Cardiac muscle cell (in vitro differentiated cells and primary cell): Measurements from ENCODE around the gene FAM149A. TPM values are rescaled to one million over a fixed set of nuclear protein-coding genes. Genes with fewer than 3 reads are reported as not detected.

Experiments
- DNase-seq, 2 donors: peaks; one replicate each; pipeline versions ENCODE4 v3.0.0 to v3.0.0-alpha.2; 2010 to 2017; ENCODE audit warnings: low read depth in 1 of 2, low spot score in 1 of 2
- H3K27ac ChIP-seq: fragments of 200-600 bp; sonication (generic); 2 replicates; pipeline ENCODE4 v1.5.1; 2016
- H3K27me3 ChIP-seq: fragments of 200-600 bp; sonication (generic); 2 replicates; pipeline ENCODE4 v1.6.0; 2016; ENCODE audit warnings: control low read depth
- H3K36me3 ChIP-seq: fragments of 200-600 bp; sonication (generic); 2 replicates; pipeline ENCODE4 v1.5.1; 2016; ENCODE audit warnings: control low read depth
- H3K4me1 ChIP-seq: fragments of 200-600 bp; sonication (generic); 2 replicates; pipeline ENCODE4 v1.8.1; 2017; ENCODE audit warnings: low read depth, mild to moderate bottlenecking, mixed run types
- H3K4me3 ChIP-seq: fragments of 200-600 bp; sonication (generic); 2 replicates; pipeline ENCODE4 v1.5.1; 2016; ENCODE audit warnings: mild to moderate bottlenecking
- H3K9me3 ChIP-seq: fragments of 200-600 bp; sonication (generic); 2 replicates; pipeline ENCODE4 v1.5.1; 2017; ENCODE audit warnings: low read depth, mild to moderate bottlenecking, control low read depth
- polyA plus RNA-seq: library from polyadenylated mRNA; unstranded; fragments of >200 nt; fragmentation: Nextera tagmentation; extraction: Ambion mirVana; gene quantifications from 2 replicates; pipeline ENCODE4 v1.2.1, GENCODE V29; 2016
- total RNA-seq: library from RNA; depleted of rRNA; stranded (reverse); fragments of >200 nt; gene quantifications from 2 replicates; pipeline ENCODE4 v1.2.3, GENCODE V29; 2016
- TF ChIP-seq, protein P1 (sequence below): IDR thresholded peaks from 2 replicates; pipeline ENCODE4 v1.5.1; 2012; ENCODE audit warnings: low read depth, mild to moderate bottlenecking, low read length

Gene FAM149A
- total and polyA plus RNA-seq, 2 experiments from 2014 or later = 9.8 to 14.1 TPM

GRCh38 chr4:186172546-186172945 is 68.0 kb downstream of the FAM149A start:
- no peak overlapping the region for H3K4me3 ChIP-seq
- TF ChIP-seq, protein P1, sequence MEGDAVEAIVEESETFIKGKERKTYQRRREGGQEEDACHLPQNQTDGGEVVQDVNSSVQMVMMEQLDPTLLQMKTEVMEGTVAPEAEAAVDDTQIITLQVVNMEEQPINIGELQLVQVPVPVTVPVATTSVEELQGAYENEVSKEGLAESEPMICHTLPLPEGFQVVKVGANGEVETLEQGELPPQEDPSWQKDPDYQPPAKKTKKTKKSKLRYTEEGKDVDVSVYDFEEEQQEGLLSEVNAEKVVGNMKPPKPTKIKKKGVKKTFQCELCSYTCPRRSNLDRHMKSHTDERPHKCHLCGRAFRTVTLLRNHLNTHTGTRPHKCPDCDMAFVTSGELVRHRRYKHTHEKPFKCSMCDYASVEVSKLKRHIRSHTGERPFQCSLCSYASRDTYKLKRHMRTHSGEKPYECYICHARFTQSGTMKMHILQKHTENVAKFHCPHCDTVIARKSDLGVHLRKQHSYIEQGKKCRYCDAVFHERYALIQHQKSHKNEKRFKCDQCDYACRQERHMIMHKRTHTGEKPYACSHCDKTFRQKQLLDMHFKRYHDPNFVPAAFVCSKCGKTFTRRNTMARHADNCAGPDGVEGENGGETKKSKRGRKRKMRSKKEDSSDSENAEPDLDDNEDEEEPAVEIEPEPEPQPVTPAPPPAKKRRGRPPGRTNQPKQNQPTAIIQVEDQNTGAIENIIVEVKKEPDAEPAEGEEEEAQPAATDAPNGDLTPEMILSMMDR = no peak
- H3K27me3 ChIP-seq = no peaks in the 10 kb centered on the region
- H3K27ac ChIP-seq = no peak overlapping the region
- no peaks in the 10 kb centered on the region for H3K36me3 ChIP-seq
- H3K9me3 ChIP-seq = no peaks in the 10 kb centered on the region
- DNase-seq = no peak
- no peaks in the 10 kb centered on the region for H3K4me1 ChIP-seq

GRCh38 chr4:186188107-186188506 is 83.6 kb downstream of the FAM149A start:
- no peak for DNase-seq

DNA sequence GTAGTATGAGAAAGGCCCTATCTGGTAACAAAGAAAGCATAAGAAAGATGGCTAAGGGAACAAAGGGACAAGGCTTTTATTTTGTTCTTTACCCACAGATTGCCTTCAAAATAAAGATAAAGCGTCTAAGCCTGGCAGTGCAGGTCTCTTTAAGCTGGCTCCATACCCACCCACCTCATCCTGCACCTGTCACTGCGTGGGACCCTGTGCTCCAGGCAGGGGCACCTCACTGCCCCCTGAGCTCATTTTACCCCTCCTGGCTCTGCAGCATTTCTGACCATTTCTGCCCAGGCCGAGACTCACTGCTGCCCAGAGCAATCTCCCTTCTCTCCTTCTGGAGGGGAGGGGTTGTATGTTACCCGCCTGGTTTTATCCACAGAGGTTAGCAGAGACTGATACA is 85.2 kb downstream of the FAM149A start:
- H3K36me3 ChIP-seq = no peaks in the 10 kb centered on the region
- H3K9me3 ChIP-seq = no peaks in the 10 kb centered on the region
- TF ChIP-seq, protein P1 = no peak
- no peak for DNase-seq
- H3K27ac ChIP-seq = no peak overlapping the region
- peaks cover 10% of the 10 kb centered on the region for H3K4me1 ChIP-seq
- no peak overlapping the region for H3K4me3 ChIP-seq
- H3K27me3 ChIP-seq = no peaks in the 10 kb centered on the region

More at GRCh38 chr4:186188107-186188506, 83.6 kb downstream of the FAM149A start:
- TF ChIP-seq, protein P1 = no peak
- Histone ChIP-seq H3K27ac (no peak overlapping the region), H3K27me3 (no peaks in the 10 kb centered on the region), H3K4me3 (no peak overlapping the region), H3K9me3 (no peaks in the 10 kb centered on the region), H3K4me1 (peaks cover 10% of the 10 kb centered on the region), H3K36me3 (no peaks in the 10 kb centered on the region)

GRCh38 chr4:186190581-186191199 is 86.2 kb downstream of the FAM149A start:
- Histone ChIP-seq H3K4me1 (peaks cover 10% of the 10 kb centered on the region), H3K27me3 (no peaks in the 10 kb centered on the region), H3K27ac (peak overlapping the region; percentile 70), H3K36me3 (no peaks in the 10 kb centered on the region), H3K4me3 (peak overlapping the region; percentile 81), H3K9me3 (no peaks in the 10 kb centered on the region)
- TF ChIP-seq, protein P1 = peak; percentile 7
- peak; percentile 22 to 60 for DNase-seq

DNA sequence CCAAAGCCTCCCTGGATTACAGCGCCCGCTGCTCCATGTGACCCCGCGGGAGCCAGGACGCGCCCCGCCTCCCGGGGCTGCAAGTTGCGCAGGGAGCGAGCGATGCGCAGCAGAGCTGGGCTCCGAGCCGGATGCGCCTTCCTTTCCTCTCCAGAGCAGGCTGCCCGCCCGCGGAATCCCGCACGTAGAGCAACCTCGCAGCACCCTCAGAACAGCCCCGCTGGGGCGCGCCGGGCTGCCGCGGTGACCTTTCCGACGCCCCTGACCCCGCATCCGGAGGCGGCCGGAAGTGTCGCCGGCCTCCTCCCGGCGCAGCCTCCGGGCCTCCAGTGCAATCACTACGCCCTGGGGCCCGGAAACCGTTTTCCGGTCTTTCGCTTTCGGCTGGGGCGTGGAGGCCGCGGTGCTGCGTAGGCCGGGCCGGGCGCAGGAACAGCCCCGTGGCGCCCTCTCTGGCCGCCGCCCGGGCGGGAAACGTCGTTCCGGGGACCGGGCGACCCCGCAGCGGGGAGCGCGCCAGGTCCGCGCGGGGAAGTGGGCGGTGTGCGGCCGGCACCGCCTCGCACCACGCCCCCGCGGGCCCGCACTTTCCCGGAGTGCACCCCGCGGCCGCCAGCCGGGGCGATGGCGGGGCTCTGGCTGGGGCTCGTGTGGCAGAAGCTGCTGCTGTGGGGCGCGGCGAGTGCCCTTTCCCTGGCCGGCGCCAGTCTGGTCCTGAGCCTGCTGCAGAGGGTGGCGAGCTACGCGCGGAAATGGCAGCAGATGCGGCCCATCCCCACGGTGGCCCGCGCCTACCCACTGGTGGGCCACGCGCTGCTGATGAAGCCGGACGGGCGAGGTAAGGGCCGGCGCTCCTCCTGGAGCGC is 86.9 kb downstream of the FAM149A start, which contains the start of gene CYP4V2:
TSS of gene CYP4V2 (plus strand) at position 368 of the 866 bp plus-strand sequence. CDS start at position 625, 257 bp downstream.
- H3K27me3 ChIP-seq = no peaks in the 10 kb centered on the region
- H3K27ac ChIP-seq = peak within 1 kb of the TSS; percentile 70
- H3K4me3 ChIP-seq = peak within 1 kb of the TSS; percentile 81
- H3K36me3 ChIP-seq = no peaks in the 10 kb centered on the region
- H3K9me3 ChIP-seq = no peaks in the 10 kb centered on the region
- peak; percentile 80 to 86 for DNase-seq
- H3K4me1 ChIP-seq = peaks cover 10% of the 10 kb centered on the region
- TF ChIP-seq, protein P1 = peak; percentile 21
